ENCODE measurements around the gene LRP1B.

DNA sequence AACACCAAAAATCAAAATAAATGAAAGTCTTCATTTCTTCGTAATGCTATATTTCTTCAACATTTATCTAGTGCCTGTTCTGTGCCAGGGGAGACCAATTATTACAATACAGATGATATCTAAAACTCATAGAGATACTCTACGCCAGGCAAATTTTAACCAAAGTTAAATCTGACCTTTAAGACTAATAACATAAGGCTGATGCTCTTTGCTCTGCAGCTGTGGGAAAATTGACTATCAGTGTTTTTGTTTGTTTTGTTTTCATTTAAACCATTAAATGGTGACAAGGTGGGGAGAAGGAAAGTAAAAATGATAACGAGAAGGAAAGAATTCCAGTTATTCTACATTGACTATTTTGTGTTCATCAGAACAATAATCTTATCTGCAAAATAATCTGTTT, 406.4 kb downstream of the LRP1B start:
- TF ChIP-seq ZNF274 (IDR thresholded peaks at IDR 0.05; ENCODE audit: low read depth, low read length) (no peak), SUZ12 (IDR thresholded peaks at IDR 0.05; ENCODE audit: extremely low read depth, insufficient read depth, insufficient read length) (no peak)

Measured in NT2/D1 (cell line).